K562 (cell line): ENCODE measurements around the gene EGLN3. TPM values are rescaled to one million over a fixed set of nuclear protein-coding genes. Genes with fewer than 3 reads are reported as not detected.
A peak's percentile ranks its signal among the peaks of the same experiment; 100 is the strongest.

Experiments used
- CAMTA2 ChIP-seq: fragments of 250-450 bp; sonication (Bioruptor Pico); conservative IDR thresholded peaks from 2 replicates; pipeline ENCODE4 v1.5.1; 2022
- CCAR2 ChIP-seq: fragments of 200-400 bp; formaldehyde crosslinking; IDR thresholded peaks from 2 replicates; pipeline ENCODE4 v1.6.1; 2017; ENCODE audit warnings: mild to moderate bottlenecking, low read depth, low read length
- CREM ChIP-seq: IDR thresholded peaks from 2 replicates; pipeline ENCODE4 v1.6.1; 2014; ENCODE audit warnings: antibody characterized with exemption, low read depth
- DMBX1 ChIP-seq: fragments of 250-450 bp; sonication (Bioruptor Pico); IDR thresholded peaks from 2 replicates; pipeline ENCODE4 v1.8.0; 2022; ENCODE audit warnings: inconsistent platforms, mild to moderate bottlenecking, moderate library complexity, borderline replicate concordance
- HOMEZ ChIP-seq: fragments of 250-450 bp; sonication (Bioruptor Pico); IDR thresholded peaks from 2 replicates; pipeline ENCODE4 v1.4.0; 2020; ENCODE audit warnings: mild to moderate bottlenecking, moderate library complexity
- JUND ChIP-seq, 2 experiments: IDR thresholded peaks; 2 replicates in 1 of 2; 3 replicates in 1 of 2; pipeline ENCODE4 v1.6.1; 2011; ENCODE audit warnings: borderline replicate concordance in 2 of 2, low read depth in 2 of 2, low read length in 2 of 2, improper control_type of control experiment in 1 of 2, missing biosample characterization in 1 of 2, missing genetic modification characterization in 1 of 2, missing genetic modification reagents in 1 of 2
- PBX2 ChIP-seq, 2 experiments: IDR thresholded peaks in 1 of 2; conservative IDR thresholded peaks in 1 of 2; 2 replicates each; pipeline ENCODE4 v1.6.1; 2016; ENCODE audit warnings: low read depth in 2 of 2, mild to moderate bottlenecking in 1 of 2, missing compliant biosample characterization in 1 of 2, missing genetic modification characterization in 1 of 2, moderate library complexity in 1 of 2
- REST ChIP-seq, 2 experiments: fragments of 450-650 bp; formaldehyde crosslinking in 1 of 2; IDR thresholded peaks; 2 replicates each; pipeline versions ENCODE4 v1.4.0 to v1.6.1; 2014 to 2020; ENCODE audit warnings: mild to moderate bottlenecking in 2 of 2, borderline replicate concordance in 1 of 2, low read depth in 1 of 2
- STAT5A ChIP-seq: IDR thresholded peaks from 2 replicates; pipeline ENCODE4 v1.6.1; 2012; ENCODE audit warnings: low read length, inconsistent platforms, borderline replicate concordance
- TAL1 ChIP-seq: fragments of 450-650 bp; IDR thresholded peaks from 2 replicates; pipeline ENCODE4 v1.6.1; 2016; ENCODE audit warnings: mild to moderate bottlenecking
- TRIM24 ChIP-seq, 2 experiments: fragments of 450-650 bp; IDR thresholded peaks; 2 replicates each; pipeline ENCODE4 v1.6.1; 2016
- U2AF1 ChIP-seq: fragments of 200-400 bp; formaldehyde crosslinking; optimal IDR thresholded peaks from 2 replicates; pipeline ENCODE3; 2017; ENCODE audit warnings: mild to moderate bottlenecking, low read depth, low read length, moderate library complexity
- ZEB2 ChIP-seq: fragments of 450-650 bp; IDR thresholded peaks from 2 replicates; pipeline ENCODE4 v1.6.1; 2016
- ZNF766 ChIP-seq: fragments of 200-800 bp; sonication (Bioruptor generic); conservative IDR thresholded peaks from 2 replicates; pipeline ENCODE4 v1.6.1; 2016; ENCODE audit warnings: missing genetic modification characterization, missing compliant biosample characterization
- ZNF780A ChIP-seq: fragments of 250-450 bp; sonication (Bioruptor Pico); IDR thresholded peaks from 2 replicates; pipeline ENCODE4 v1.5.0; 2021; ENCODE audit warnings: mild to moderate bottlenecking
- polyA plus RNA-seq, 8 experiments: library from polyadenylated mRNA; depleted of rRNA in 4 of 8; stranded (reverse) in 5 of 8; unstranded in 3 of 8; fragments of >200 nt; fragmentation: Nextera tagmentation in 2 of 8; fragmentation: Illumina TruSeq in 1 of 8; extraction: Ambion mirVana in 2 of 8; extraction: Trizol in 1 of 8; gene quantifications; 2 replicates each; pipeline versions ENCODE4 v1.2.1 to v1.2.3, GENCODE V29; 2011 to 2014; ENCODE audit warnings: inconsistent platforms in 1 of 8, missing spikeins in 1 of 8
- total RNA-seq, 7 experiments: library from RNA; depleted of rRNA in 6 of 7; stranded (reverse); fragments of >200 nt in 6 of 7; fragmentation: Illumina TruSeq in 2 of 7; extraction: Trizol in 2 of 7; gene quantifications; 2 replicates each; pipeline versions ENCODE4 v1.2.1 to v1.2.3, GENCODE V29; 2011 to 2021; ENCODE audit warnings: low replicate concordance in 1 of 7

EGLN3 gene
- total and polyA plus RNA-seq, 9 of the 15 experiments (the other 6 are each of a cell fraction or from before 2014, with no cell fraction given) = 2.5 to 87.6 (median 5.8) TPM

- no peak for TF ChIP-seq U2AF1
- no peak for TF ChIP-seq TAL1
- peak; percentile 19; the same call in 1 of the 2 replicates for TF ChIP-seq STAT5A
- TF ChIP-seq JUND (IDR thresholded peaks at IDR 0.05; ENCODE audit: borderline replicate concordance, low read depth, low read length) = no peak
- TF ChIP-seq JUND (tag; IDR thresholded peaks at IDR 0.05; ENCODE audit: borderline replicate concordance, low read depth, low read length) = peak; percentile 22; the same call in 1 of the 3 replicates
- TF ChIP-seq ZNF780A = no peak
- peak; percentile 48; the same call in 1 of the 2 replicates for TF ChIP-seq REST (IDR thresholded peaks at IDR 0.05; ENCODE audit: borderline replicate concordance)
- no peak for TF ChIP-seq REST (CRISPR knock-in tag; IDR thresholded peaks at IDR 0.05; ENCODE audit: low read depth)
- no peak for TF ChIP-seq DMBX1 (CRISPR knock-in tag)
- no peak for TF ChIP-seq TRIM24 (IDR thresholded peaks at IDR 0.05)
- peak; percentile 47; the same call in 1 of the 2 replicates for TF ChIP-seq ZEB2
- no peak for TF ChIP-seq PBX2 (CRISPR knock-in tag; IDR thresholded peaks at IDR 0.05; ENCODE audit: low read depth)
- no peak for TF ChIP-seq PBX2 (tag; conservative IDR thresholded peaks at IDR 0.05; ENCODE audit: low read depth)
- no peak for TF ChIP-seq CREM
- no peak for TF ChIP-seq ZNF766 (CRISPR knock-in tag)
- TF ChIP-seq CCAR2 = no peak
- no peak for TF ChIP-seq HOMEZ (CRISPR knock-in tag)
- no peak for TF ChIP-seq CAMTA2 (CRISPR knock-in tag)
These were observed 13.9 kb upstream of the EGLN3 start (continued) for GRCh38 chr14:33964599-33965317.
